Panc1 (cell line): ENCODE results near the gene CLTC.

Source experiments
- POLR2AphosphoS5 ChIP-seq: IDR thresholded peaks from 2 replicates; pipeline ENCODE4 v1.6.1; 2012; ENCODE audit warnings: mild to moderate bottlenecking, low read depth, low read length, moderate library complexity
- TF ChIP-seq, protein P1 (sequence below): fragments of 450-650 bp; IDR thresholded peaks from 2 replicates; pipeline ENCODE4 v1.5.1; 2017; ENCODE audit warnings: mild to moderate bottlenecking
- TF ChIP-seq, protein P2 (sequence below), 2 experiments: IDR thresholded peaks; 2 replicates each; pipeline ENCODE4 v1.6.1; 2011 to 2012; ENCODE audit warnings: low read depth in 2 of 2, control low read depth in 1 of 2, low read length in 1 of 2, mild to moderate bottlenecking in 1 of 2, moderate library complexity in 1 of 2; ENCODE audit not compliant: insufficient read depth in 1 of 2

DNA sequence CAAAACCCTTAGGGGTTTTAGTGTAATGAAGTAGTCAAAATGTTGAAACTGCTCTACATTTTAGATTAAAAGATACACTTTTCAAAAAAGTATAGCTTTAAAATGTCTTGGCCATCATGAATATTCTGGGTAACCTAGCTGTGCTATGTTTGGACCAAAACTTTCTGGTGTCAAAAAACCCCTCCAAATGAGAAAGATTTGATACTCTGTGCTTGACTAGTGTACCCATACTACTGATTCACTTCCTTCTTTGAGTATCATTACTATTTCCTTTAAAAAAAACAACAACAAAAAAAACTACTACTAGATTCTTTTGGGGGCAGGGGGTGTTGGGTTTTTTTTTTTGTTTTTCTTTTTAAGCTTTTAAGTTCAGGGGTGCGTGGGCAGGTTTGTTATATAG is 50.2 kb downstream of the CLTC start:
- TF ChIP-seq, protein P1, sequence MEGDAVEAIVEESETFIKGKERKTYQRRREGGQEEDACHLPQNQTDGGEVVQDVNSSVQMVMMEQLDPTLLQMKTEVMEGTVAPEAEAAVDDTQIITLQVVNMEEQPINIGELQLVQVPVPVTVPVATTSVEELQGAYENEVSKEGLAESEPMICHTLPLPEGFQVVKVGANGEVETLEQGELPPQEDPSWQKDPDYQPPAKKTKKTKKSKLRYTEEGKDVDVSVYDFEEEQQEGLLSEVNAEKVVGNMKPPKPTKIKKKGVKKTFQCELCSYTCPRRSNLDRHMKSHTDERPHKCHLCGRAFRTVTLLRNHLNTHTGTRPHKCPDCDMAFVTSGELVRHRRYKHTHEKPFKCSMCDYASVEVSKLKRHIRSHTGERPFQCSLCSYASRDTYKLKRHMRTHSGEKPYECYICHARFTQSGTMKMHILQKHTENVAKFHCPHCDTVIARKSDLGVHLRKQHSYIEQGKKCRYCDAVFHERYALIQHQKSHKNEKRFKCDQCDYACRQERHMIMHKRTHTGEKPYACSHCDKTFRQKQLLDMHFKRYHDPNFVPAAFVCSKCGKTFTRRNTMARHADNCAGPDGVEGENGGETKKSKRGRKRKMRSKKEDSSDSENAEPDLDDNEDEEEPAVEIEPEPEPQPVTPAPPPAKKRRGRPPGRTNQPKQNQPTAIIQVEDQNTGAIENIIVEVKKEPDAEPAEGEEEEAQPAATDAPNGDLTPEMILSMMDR: no peak
- no peak for TF ChIP-seq POLR2AphosphoS5
- TF ChIP-seq, protein P2, sequence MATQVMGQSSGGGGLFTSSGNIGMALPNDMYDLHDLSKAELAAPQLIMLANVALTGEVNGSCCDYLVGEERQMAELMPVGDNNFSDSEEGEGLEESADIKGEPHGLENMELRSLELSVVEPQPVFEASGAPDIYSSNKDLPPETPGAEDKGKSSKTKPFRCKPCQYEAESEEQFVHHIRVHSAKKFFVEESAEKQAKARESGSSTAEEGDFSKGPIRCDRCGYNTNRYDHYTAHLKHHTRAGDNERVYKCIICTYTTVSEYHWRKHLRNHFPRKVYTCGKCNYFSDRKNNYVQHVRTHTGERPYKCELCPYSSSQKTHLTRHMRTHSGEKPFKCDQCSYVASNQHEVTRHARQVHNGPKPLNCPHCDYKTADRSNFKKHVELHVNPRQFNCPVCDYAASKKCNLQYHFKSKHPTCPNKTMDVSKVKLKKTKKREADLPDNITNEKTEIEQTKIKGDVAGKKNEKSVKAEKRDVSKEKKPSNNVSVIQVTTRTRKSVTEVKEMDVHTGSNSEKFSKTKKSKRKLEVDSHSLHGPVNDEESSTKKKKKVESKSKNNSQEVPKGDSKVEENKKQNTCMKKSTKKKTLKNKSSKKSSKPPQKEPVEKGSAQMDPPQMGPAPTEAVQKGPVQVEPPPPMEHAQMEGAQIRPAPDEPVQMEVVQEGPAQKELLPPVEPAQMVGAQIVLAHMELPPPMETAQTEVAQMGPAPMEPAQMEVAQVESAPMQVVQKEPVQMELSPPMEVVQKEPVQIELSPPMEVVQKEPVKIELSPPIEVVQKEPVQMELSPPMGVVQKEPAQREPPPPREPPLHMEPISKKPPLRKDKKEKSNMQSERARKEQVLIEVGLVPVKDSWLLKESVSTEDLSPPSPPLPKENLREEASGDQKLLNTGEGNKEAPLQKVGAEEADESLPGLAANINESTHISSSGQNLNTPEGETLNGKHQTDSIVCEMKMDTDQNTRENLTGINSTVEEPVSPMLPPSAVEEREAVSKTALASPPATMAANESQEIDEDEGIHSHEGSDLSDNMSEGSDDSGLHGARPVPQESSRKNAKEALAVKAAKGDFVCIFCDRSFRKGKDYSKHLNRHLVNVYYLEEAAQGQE (IDR thresholded peaks at IDR 0.05; ENCODE audit: insufficient read depth in 1 of 2, low read depth in 2 of 2, low read length in 1 of 2): no peak
